Measurements from ENCODE around the gene BANF2.

The BANF2 gene

DNA sequence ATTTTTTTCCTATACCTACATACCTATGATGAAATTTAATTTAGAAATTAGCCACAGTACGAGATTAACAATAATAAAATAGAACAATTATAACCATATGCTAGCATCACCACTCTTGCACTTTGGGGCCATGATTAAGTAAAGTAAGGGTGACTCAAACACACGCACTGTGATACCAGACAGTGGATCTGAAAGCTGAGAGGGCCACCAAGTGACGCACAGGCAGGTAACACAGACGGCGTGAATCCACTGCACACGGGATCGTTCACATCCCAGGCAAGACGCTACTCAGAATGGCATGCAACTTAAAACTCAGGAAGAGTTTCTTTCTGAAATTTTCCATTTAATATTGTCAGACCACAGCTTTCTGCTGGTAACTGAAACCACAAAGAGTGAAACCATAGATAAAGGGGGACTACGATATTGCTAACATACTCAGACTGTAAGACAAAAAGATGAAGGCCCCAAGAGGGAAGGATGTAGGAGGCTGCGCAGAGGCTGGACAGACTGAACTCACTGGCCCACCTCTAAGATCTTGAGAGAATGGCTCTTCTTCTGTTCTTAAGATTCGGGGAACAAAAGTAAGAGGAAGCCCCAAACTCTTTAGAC is 35.6 kb upstream of the BANF2 start:
- DNase-seq (ENCODE audit: low spot score): no peak

DNA sequence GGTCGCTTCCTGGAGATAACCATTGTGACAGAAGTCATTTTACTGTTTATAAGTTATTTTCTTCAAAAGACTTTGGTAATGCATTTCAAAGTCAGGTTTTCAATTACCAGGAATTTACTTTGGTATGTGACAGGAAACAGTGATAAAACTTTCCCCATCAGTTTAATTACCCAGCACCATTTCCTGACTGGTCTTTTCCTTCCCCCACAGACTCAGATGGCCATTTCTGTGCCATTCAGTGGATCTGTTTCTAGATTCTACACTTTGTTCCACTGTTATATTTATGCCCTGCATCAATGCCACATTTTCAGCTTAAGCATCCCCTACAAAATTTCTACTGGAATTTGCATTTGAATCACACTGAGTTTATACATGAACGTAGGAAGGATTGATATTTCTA is 34.0 kb upstream of the BANF2 start:
- no peak for DNase-seq (ENCODE audit: low spot score)

DNA sequence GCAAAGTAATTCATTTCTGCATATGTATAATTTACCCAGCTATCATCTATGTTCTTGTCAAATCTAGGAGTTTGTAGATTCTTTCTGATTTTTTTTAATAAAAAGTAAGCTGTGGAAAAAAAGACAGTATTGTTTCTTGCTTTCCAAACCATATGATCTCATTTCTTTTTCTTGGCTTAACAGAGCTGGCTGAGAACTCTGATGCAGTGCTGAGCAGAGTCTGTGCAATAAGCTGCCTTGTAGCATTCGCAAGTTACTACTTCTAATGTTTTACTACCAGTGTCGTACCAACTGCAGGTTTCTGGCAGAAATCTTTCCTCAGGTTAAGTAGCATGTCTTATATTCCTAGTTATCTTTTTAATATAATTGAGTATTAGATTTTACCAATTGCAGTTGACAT is 33.3 kb upstream of the BANF2 start:
- DNase-seq (ENCODE audit: low spot score): no peak

DNA sequence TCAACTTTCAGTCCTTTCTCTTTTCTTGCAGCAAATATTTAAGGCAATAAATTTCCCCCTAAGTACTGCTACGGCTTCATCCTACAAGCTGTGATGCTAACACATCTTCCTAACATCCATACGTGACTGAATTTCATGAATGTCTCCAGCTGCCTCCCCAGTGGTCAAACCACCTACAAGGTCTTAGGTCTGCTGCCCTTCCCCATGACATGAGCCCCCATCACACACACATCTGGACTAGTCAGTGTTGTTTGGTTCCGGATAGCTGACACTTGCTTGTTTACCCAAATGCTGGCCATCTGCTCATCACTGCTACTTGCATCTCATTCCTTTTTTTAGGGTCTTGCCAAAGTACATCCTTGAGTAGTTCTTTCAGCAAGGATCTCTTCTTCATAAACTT is 32.3 kb upstream of the BANF2 start:
- DNase-seq (ENCODE audit: low spot score): no peak

DNA sequence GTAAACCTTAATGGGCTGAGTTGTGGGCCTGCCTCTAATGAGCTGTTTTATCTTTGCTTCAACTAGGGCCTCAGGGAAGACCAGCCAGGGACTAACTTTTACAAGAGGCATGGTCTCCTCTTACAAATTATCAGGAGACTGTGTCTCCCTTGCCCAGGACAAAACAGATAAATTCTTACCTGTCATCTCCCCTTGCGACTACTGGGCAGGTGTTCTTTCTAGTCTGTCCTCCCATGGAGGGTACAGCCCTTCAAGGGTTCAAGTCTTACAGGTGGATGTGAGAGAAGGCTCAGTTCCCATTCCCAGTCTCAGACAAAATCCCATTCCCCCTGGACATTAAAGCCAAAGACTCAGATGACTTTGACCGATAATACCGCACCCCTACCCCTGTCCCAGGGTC is 31.3 kb upstream of the BANF2 start:
- DNase-seq (ENCODE audit: low spot score): no peak

DNA sequence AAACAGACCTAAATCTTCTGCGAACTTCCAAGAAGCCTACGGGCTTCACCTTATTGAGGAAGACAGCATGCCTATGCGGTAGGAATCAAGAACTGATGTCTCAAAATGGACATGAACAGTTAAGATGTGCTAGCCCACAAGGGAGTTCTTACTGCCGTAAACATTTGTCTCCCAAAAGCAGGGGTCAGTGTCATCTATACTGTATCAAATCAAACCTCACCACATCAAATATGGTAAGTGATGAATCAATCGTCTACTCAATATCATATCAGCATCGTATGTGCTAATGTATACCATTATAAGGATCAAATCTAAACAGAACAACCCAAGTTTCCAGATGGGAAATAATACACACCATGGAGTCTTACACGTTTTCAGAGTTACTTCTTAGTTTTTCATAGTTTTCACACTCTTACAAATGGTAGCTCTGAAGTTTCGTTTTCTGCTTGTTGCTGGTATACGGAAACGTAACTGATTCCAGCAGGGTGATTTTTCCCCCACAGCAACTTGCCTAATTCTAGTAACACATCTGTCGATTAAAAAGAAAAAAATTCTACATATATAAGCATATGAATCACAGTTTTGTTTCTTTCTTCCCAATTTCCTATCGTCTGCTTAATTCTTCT is 30.3 kb upstream of the BANF2 start:
- DNase-seq (ENCODE audit: low spot score): no peak

DNA sequence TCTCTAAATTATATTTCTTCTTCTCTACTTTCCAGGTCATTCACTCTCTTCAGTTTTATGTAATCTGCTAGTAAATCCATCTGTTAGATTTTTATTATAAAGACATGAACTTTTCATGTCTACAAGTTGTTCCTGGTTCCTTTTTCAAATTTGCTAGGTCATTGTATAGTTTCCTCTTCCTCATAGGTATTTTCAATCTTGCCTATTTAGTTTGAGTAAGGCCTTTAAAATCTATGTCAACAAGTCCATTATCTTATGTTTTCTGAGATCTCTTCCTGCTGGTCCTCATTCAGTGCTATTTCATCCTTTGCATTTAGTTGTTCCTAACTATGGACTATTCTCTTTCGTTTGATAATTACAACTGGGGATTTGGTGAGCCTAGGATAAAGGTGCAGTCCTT is 28.8 kb upstream of the BANF2 start:
- no peak for DNase-seq (ENCODE audit: low spot score)

DNA sequence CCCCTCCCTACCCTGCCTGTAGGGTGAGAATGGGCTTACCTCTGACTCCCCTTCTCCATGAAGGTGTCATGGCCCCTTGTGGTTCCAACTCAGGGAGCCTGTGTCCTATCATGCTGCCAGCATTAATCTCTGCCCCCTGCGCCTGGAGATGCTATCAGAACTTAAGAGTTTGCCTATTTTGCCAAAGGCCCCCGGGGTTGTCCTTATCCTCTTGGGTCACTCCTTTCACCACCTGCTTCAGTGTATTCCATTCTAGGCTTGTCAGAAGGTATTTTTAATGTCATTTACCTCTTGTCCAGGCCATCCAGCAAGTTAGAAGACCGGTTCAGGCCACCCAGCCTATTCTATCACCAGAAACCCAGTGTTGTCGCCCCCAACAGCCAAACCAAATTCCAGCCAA is 28.2 kb upstream of the BANF2 start:
- DNase-seq (ENCODE audit: low spot score): peak; percentile 26

DNA sequence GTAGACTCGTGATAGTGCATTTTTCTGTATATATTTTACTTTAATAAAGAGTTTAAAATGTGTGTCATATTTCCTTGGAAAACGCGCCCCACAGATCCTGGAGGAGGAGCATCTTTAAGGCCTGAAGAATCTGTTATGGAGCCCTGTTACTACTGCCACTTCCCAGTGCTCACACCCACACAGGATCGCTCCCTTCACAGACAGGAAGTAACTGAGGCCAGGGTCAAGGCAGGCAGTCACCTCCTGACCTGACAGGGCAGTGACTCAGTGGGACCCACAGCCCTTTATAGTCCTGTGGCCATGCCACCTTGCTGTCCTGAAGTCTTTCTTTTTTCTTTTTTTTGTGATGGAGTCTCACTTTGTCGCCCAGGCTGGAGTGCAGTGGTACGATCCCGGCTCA is 26.7 kb upstream of the BANF2 start:
- DNase-seq (ENCODE audit: low spot score): no peak

DNA sequence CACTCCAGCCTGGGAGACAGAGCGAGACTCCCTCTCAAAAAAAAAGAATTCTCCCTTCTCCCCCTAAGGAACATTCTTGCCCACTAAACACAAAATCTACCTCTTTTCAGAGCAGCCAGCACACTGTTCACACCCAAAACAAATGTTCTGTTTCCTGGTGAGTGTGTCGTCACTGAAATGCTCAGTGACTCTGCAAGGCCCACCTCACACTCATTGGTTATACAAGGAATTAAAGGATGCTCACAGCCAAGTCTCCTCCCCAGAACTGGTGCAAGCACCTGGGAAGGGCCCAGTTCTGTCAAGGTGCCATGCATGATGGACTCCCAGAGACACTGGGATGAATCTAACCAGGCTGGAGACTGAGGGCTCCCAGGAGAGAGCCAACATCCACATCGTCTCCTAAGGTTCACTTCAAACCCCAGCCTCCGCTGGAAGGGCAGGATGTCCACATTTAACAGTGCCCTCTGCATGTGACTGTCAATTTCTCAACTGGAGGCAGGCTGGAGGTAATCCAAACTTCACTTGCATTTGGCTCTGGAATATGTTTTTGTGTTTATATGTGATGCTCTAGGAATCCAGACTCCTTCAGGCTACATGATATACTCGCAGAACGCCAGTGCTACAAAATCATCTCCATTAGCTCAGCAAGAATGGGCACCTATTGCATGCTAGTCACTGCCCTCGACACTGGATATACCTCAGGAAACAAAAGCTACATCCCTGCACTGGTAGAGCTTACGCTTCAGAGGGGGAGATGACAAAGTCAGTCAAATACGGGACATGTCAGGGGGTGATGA is 24.8 kb upstream of the BANF2 start:
- DNase-seq (ENCODE audit: low spot score): peak; percentile 30

DNA sequence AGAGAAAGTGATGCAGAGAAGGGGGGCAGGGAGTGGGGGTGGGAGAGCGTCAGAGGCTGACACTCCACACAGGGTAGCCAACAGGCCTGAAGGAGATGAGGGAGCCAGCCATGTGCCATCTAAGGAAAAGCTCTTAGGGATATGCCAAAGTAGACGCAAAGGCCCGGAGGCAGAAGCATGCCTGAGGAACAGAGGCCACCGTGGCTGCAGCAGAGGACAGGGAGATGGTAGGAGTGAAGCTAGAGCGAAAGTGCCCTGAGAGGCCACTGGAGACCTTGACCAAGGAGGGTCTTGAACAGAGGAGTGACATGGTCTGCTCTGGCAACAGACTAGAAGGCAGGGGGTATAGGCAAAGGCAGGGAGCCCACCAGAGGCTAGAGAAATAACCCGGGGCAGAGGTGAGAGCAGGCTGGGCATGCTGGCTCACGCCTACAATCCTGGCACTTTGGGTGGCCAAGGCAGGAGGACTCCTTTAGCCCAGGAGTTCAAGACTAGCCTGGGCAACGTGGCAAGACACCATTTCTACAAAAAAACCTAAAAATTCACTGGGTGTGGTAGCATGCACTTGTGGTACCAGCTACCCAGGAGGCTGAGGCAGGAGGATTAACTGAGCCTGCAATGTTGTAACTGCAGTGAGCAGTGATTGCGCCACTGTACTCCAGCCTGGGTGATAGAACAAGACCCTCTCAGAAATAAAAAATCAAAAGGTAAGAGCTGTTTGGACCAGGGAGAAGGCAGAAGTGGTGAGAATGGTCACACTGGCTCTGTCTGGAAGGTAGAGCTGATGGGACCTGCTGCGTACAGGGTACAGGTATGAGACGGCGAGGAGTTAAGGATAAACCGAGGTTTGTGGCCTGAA is 24.0 kb upstream of the BANF2 start:
- peak; percentile 53 for DNase-seq (ENCODE audit: low spot score)

DNA sequence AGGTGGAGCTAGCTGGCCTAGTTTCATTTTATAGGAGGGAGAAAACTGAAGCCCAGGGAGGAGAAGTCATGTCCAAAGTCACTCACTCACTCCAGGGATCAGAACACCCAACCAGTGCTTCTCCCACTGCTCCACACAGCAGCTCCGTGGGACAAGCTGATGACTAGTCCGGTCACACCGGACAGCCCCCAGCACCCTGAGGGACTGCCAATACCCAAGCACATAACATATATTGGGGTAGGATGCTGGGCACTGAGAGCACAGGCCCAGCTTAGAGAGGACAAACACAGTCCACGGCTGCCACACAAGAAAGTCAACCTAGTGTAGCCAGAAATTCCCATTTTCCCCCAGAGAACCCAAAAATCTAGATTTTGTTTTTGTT is 23.4 kb upstream of the BANF2 start:
- DNase-seq (ENCODE audit: low spot score): no peak

DNA sequence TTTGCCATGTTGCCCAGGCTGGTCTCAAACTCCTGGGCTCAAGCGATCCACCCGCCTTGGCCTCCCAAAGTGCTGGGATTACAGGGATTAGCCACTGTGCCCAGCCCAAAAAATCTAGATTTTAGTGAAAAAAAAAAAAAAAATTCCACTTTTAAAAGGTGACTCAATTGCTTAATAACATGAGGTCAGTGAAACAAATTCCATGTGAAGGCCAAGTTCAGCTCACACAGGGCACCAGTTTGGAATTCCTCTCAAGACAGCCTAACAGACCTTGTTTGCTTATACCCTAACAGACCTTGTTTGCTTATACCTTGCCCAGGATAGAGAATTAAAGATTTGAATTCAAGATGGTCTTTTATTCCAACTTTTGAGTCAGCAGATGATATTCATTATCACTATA is 22.8 kb upstream of the BANF2 start:
- no peak for DNase-seq (ENCODE audit: low spot score)

DNA sequence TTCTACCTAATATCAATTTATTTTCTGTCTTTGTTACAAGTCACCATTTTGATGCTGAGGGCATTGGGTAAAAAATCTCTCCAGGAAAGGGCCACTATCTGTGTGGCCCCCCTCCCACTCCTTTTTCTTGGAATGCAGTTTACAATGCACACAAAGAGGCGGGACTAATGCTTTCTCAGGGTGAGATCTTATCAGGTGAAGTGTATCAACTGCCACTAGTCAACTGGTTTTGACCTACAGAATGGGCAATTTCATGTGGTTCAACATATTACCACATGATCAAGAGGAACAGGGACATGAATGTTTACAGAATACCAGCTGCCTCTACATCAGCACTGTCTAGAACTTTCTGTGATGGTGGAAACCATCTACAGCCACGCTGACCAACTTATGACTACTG is 21.5 kb upstream of the BANF2 start:
- DNase-seq (ENCODE audit: low spot score): peak; percentile 33

DNA sequence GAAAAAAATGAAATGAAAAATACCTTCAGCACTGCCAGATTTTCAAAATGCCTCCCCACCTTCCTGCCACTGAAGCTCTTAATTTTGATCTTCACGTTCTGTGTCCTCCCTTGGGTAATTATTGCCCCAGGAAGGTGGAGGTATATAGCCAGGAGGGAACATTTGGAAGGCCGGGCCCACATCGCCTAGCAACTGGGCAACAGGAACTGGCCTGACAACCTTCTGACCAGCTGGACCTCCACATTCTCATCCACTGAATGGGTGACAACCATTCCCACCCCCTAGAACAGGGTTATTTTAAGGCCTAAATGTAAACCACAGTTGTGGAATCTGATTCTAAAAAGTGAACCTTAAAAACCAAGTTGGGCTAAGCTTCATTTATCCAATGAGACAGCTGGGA is 20.9 kb upstream of the BANF2 start:
- DNase-seq (ENCODE audit: low spot score): peak; percentile 44

DNA sequence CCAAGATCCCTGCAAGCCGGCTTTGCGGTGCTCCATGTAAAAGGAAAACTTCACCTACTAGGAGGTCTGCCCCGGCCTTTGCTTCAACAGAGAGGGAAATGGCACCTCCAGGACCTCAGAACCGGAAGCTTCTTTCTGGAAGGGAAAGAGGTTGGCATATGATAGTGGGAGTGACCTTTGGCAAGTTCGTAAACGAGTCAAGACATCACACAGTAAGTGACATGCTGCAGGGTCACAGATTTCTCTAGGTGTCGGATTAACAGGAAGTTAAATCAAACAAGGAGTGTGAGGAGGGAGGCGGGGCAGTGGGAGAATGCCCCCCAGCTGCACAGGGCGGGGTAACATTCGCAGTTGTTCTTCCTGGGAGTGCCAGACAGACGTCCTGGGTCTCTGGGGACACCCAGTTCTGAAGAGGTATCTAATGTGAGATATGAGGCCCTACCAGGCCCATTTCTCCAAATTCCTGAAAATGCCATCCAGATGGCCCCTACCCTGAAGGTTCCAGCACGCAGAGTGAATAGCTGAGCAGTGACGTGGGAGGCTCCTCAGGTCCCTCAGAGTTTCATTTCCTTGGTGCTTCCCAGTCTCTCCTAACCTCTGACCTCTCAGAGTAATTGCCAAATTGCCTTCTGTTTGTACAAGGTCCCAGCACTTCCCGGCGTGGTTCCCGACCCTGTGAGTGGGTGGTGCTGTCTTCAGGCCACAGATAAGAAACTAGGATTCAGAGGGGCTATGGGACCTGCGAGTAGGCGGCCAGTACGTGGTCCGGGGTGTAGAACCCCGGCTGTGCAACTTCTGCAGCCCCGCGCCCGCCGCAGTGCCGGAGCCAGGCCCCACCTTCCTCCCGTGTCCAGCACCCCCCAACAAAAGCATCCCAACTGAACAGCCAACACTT is 19.6 kb upstream of the BANF2 start:
- DNase-seq (ENCODE audit: low spot score): peak; percentile 72

DNA sequence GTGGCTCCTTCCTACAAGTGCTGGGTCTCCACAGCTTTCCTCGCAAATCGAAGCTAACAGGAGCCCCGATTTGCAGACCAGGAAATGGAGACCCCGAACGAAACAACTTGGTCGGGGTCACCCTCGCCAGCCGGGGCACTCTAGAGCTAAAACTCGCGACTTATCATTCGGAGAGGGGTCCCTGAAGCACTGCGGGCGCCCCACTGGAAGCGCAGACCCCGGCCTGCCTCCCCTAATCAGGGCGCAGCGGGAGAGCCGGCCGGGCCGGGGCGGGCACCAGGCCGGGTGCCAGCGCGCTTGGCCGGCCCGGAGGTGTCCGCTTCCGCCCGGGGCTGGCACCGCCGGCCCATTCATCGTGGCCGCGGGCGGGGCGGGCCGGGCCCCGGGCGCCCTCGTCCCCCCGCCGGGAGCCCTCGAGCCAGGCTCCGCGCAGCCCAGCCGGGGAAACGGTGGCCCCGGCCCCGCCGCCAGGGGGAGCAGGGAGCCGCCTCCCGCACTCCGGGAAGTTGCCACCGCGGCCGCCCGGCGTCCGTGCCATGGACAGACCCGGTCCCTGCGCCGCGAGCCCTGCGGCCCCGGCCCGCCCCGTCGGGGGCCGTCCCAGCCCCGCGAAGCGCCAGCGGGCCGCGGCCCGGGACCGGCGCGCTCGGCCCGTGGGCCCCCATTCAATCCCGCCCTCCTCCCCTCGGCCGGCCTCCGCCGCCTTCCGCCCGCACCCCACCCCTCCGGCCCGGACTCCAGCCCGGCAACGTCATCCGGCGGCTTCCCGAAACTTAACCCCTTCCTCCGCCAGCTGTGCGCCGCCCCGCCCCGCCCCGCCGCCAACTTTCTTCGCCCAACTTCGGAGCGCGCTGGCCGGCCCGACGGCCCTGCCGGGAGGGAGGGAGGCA is 18.7 kb upstream of the BANF2 start:
- DNase-seq (ENCODE audit: low spot score): peak; percentile 90

DNA sequence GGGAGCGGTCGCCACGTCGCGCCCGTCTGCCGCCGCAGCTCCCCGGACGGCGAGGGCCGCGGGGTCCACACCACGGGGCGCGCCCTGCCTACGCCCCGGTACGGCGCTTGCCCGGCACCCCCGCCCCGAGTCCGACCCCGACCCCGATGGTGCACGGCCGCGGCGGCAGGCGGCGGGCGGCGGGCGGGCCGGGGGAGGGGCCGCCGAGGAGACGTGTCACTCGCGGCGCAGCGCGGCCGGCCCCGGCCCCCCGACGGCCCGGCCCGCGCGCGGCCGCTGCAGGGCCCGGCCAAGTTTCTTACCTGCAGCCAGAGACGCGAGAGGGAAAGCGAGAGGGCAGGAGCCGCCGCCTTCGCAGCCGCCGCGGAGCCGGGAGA is 18.1 kb upstream of the BANF2 start:
- DNase-seq (ENCODE audit: low spot score): no peak

DNA sequence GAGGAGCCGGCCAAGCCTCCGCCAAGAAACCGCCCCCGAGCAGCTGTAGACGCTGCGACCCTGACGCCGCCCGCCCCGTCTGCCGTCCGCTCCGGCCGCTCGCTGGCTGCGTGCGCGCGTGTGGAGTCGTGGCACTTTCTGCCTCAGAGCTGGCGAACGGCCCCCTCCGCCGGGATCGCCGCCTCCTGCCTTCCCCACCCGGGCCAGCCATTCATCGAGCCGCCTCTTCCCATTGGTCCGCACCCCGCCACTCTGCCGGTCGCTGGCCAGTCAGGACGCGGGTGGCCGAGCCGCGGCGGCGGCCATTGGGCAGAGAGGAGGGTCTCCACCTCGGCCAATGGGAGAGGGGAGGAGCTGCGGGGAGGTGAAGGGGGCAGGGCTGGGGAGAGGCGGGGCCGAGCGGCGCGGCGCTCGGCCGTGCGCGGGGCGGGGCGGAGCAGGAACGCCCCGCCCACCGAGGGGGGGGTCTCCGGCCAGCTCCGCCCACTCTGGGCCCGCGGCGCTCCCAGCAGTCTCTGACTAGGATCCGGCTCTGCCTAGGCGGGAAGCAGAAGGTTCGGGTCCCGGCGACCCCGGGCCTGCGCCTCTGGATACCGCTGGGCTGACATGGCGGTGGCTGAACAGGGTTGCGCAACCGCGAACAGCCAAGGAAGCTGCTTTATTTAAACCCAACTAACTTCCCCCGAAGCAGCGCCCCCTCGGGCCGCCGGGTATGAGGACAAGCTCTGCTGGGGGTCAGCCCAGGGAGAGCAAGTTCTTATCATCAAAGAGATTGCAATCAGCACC is 17.5 kb upstream of the BANF2 start, which contains the start of gene RRBP1:
RRBP1 (minus strand) TSS at position 140 of the 786 bp plus-strand sequence. CDS start 21,735 bp downstream, outside the sequence.
- peak; percentile 99 for DNase-seq (ENCODE audit: low spot score)

DNA sequence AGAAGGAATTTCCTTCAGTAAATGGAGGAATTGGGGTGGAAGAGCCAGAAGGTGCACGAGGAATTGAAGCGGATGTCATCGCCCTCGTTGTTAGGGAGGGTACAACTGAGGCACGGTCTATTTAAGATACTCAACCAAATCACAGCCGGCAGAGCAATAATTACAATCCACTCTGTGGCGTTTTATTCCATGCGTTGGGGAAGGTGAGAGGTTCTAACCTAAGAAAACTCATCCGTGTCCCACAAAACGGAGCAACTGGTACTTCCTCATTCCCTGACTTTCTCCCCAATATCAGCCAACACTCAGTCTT is 16.9 kb upstream of the BANF2 start:
- no peak for DNase-seq (ENCODE audit: low spot score)

All from left forelimb (tissue), 1 donor.